ENCODE data around the gene TGFB1.
"Not testable (repeated sequence)": the region's sequence is repeated elsewhere in the genome, so short reads cannot be mapped to it uniquely, and the experiment has no call there.

Gene TGFB1

DNA sequence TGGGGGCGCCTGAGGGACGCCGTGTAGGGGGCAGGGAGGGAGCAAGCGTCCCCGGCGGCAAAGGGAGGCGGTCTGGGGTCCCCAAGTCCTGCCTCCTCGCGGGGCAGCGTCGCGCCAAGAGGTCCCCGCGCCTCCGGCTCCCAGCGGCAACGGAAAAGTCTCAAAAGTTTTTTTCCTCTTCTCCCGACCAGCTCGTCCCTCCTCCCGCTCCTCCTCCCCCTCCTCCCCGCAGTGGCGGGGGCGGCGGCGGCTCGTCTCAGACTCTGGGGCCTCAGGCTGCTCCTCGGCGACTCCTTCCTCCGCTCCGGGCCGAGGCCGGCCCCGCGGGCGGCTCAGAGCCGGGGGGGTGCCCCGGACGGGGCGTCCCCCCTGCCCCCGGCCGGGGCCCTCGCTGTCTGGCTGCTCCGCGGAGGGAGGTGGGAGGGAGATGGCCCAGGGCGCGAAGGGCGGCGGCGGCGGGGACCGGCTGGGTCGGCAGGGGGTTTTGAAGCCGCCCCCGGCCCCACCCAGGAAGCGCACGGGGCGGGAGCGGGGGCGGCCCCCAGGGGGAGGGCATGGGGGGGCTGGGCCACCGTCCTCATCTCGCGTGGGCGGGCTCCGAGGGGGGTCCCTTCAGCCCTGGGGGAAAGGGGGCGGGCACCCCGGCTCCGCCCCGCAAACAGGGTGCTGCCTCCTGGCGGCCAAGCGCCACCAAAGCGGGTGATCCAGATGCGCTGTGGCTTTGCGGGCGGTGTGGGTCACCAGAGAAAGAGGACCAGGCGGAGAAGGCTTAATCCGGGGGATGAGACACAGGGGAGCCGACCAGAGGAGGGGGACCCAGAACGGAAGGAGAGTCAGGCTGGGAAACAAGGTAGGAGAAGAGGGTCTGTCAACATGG is at the start of gene TGFB1:
TGFB1 (minus strand) TSS at position 457 of the 877 bp plus-strand sequence. CDS start 878 bp downstream, outside the sequence.
- DNase-seq: no peak

GRCh38 chr19:41402010-41402409 is 48.3 kb upstream of the TGFB1 start:
- no peak for DNase-seq

DNA sequence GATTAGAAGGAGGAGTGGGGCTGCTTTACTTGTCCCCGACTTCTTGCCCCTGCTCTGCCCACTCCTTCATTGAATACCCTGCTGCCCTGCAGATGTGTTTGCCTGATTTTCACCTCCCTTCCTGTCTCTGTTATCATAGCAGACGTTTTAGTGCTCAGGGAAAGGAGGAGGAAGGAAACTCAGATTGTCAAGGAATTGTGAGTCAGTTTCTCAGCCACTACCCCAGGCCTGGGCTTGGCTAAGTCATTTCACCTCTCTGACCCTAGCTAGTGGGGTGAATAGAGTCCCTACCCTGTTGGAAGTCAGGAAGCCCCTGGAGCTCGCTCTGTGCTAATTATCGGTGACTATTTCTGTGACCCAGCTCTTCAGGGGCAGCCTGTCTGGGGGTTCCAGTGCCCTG is 47.8 kb upstream of the TGFB1 start:
- DNase-seq: no peak

- DNase-seq: no peak
These were observed 45.8 kb upstream of the TGFB1 start for GRCh38 chr19:41399525-41399924.

DNA sequence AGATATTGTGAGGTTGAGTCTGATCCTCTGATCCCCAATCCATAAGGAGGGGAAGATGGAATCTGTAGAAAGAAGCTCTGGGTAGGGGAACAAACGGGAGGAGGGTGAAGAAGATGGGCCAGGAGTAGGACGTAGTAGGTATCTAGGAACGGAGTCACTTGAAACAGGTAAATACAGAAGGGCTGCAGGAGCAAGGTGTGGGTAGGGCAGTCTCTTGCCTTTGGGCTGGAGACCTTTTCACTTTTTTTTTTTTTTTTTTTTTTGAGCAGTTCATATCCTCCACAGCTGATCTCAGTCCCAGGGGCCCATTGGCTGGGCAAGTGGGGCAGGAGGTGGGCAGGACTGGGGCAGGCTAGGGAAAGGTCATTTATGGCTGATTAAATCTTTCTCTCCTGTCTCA is 45.4 kb upstream of the TGFB1 start:
- no peak for DNase-seq

DNA sequence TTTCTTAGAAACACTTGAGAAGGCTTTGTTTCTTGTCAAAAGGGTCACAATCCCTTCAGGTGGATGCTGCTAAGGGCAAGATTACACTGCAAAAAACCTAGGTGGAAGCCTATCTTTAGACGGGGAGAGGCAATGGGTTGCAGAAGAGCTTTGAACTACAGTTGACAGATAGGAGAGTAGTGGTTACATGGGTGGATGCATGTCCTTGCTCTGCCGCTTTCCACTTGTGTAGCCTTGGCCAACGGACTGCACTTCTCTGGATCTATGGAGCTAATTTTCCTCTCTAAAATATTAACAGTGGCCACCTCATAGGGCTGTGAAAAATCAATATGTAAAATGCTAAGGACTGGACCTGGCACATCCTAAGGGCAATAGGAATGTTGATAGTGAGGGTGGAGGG is 44.9 kb upstream of the TGFB1 start:
- no peak for DNase-seq

GRCh38 chr19:41398050-41398418 is 44.3 kb upstream of the TGFB1 start:
- no peak for DNase-seq

DNA sequence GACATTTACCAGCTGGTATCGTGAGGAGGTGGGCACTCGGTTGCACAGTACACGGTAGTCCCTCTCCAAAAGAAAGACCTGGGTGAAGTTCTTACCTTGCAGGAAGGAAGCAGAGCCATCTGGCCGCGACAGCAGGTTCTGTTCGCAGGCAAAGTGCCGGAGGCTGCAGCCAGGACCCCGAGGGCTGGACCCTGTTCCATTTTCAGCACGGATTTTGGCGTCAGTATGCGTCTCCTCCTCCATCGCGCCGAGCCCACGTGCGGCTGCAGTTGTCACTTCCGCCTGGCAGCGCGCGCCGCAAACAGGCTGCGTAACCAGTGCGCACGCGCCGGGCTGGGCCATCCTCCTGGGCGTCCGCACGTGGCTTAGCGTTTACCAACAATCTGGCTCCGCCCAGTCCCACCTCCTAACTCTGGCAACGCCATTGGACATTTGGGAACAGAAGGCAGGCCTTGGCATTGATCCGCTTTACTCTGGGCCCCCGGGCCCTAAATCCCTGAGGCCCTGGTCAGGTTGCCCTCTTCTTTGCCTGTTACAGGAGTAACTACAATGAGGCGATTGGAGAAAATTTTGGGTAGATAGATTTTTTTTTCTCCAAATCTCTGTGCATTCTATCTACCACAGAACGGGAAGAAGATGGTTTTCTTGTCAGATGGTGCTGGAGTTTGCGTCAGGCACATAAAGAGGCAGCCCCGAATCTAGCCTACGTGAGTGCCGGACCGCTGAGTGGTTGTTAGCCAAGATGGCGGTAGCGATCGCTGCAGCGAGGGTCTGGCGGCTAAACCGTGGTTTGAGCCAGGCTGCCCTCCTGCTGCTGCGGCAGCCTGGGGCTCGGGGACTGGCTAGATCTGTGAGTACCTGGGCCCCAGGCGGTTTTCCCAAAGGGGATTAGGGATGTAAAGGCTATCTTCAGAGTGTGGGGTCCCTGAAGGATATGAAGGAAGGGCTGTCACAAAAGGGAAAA is 43.6 kb upstream of the TGFB1 start, which contains the start of the genes BCKDHA and EXOSC5:
BCKDHA (plus strand) TSS at position 733 of the 964 bp plus-strand sequence; CDS start at position 743, 10 bp downstream.
EXOSC5 (minus strand) TSS at position 274 of the 964 bp plus-strand sequence; CDS start at position 243, 31 bp downstream.
- DNase-seq: peak; percentile 97

DNA sequence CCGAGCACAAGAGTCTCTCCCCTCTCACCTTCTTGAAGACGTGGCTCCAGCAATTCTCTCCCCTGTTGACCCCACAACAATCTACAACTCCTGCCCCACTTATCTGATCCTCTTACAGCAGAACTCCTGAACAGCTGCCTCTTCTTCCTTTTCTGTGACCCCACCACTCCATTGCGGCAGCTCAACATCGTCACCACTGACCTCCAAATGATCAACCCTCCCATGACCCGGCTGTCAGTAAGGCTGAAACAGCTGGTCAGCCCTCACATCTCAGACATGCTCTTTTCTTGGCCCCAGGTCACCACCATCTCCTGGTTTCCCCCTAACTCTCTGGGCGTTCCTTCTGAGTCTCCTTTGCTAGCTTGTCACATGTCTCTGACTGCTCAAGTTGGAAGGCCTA is 41.6 kb upstream of the TGFB1 start:
- DNase-seq: no peak

DNA sequence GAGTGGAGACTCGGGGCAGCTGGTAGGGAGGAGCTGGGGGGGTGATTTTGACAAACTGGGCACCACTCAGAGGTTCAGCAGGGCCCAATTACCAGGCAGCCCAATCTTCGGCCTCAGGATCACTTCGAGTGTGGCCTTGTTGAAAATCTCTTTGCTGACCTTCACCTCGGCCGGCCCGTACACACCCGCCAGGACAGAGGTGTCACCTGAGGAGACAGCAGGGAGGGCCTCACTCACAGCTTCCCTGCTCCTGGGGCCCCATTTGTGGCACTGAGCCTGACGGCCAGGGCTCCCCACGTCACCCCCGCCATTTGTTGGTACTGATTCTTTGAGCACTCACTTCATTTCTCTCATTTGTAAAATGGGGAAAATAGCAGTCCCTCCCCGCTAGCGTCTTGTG is 39.1 kb upstream of the TGFB1 start:
- DNase-seq: no peak

DNA sequence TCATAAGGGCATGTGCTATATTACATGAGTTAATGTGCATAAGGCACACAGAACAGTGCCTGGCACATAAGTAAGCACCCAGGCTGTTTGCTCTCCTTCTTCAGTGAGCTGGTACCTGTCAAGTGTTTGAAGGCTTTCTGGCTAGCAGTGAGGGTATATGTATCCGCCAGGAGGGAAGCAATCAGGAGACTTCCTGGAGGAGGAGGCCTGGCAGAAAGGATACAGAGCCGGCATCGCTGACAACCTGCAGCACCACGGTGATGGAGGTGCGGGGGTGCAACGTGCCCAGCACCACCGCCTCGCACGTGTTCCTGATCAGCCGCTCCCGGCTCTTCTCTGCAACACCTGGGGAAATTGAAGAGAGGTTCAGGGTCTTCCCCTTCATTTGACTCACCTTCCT is 37.9 kb upstream of the TGFB1 start:
- no peak for DNase-seq

DNA sequence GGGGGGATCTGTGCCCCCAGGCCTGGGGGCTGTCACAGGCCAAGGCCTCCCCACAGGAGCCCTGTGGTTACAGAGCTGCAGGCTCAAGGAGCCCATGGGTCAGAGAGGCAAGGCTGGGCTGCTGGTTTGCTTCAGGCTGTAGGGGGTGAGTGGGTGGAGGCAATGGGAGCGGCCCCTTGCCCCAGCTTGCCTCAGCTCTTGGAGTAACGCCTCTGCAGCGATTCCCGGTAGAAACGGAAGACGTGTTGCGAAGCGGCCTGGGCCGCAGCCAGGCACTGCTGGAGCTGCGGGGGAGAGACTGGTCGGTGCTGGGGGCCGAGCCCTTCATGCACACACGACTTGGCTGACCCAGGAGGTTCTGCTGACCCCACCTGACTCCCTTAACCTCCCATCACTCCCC is 32.7 kb upstream of the TGFB1 start:
- no peak for DNase-seq

DNA sequence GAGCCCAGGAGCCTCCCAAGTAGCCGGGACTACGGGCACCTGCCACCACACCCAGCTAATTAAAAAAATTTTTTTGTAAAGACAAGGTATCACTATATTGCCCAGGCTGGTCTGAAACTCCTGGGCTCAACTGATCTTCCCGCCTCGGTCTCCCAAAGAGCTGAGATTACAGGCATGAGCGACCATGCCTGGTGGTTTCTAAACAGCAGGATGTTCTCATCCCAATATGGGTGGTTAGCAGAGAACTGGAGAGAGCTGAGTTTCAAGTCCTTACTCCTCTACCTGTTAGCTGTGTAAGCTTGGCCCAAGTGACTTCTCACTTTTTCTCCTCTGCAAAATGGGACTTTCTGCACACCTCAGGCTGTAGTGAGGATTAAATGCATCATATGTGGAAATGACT is 30.6 kb upstream of the TGFB1 start:
- DNase-seq: no peak

DNA sequence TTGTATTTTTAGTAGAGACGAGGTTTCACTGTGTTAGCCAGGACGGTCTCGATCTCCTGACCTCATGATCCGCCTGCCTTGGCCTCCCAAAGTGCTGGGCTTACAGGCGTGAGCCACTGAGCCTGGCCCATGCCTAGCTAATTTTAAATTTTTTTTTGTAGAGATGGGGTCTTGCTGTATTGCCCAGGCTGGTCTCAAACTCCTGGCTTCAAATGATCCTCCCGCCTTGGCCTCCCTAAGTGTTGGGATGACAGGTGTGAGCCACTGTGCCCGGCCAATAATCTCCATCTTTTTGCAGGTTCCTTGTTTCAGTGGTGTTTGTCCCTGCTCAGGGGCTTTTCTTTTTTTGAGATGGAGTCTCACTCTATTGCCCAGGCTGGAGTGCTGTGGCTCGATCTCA is 27.8 kb upstream of the TGFB1 start:
- not testable (repeated sequence) for DNase-seq

GRCh38 chr19:41377977-41378709 is 24.4 kb upstream of the TGFB1 start:
- no peak for DNase-seq

DNA sequence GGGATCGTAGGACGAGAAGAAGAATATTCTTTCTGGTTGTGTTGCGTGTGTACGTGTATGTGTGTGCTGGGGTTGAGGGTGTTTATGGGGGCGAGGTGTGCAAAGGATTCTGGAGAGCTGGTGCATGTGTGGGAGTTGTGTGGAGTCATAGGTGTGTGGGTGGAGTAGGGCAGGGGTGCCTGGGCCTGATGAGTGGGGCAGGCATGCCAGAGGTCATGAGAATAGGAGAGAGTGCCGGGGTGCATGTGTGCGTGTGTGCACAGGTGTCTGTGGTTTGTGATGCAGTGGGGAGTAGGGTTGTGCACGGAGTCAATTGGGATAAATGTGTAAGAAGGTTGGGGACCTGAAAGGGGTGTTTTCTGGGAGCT is 23.3 kb upstream of the TGFB1 start:
- no peak for DNase-seq

GRCh38 chr19:41376241-41376997 is 22.7 kb upstream of the TGFB1 start, which contains the start of gene TMEM91:
TSS of gene TMEM91 (plus strand) at chr19:41376533. CDS start at chr19:41378310, 1,777 bp downstream.
- DNase-seq: no peak

DNA sequence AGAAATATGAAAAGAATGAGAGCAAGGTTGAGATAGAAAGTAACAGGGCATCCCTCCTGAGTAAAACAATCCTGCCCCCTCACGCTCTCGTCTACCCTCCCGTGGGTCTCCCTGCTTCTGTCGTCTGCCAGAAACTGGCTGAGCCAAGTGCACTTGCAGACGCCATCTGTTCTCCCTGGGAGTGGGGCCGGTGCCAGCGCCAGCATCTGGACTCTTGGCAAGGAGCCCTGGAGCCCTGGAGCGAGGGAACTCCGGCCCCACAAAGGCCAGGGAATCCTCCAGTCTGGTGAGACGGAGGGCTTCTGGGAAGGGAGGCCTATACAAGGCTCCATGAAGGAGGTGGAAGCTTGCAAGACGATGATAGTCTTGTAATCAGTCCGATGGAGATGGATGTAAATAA is 20.3 kb upstream of the TGFB1 start:
- DNase-seq: peak; percentile 66

GRCh38 chr19:41372501-41372900 is 18.8 kb upstream of the TGFB1 start:
- DNase-seq: no peak

DNA sequence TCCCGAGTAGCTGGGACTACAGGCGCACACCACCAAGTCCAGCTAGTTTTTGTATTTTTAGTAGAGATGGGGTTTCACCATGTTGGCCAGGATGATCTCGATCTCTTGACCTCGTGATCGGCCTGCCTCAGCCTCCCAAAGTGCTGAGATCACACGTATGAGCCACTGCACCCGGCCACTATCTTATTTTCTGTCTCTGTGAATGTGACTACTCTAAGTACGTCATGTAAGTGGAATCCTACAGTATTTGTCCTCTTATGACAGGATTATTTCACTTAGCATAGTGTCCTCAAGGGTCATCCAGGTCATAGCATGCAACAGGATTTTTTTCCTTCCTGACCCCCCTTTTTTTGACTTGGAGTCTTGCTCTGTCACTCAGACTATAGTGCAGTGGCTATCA is 17.8 kb upstream of the TGFB1 start:
- no peak for DNase-seq

GRCh38 chr19:41371119-41371518 is 17.4 kb upstream of the TGFB1 start:
- not testable (repeated sequence) for DNase-seq

DNA sequence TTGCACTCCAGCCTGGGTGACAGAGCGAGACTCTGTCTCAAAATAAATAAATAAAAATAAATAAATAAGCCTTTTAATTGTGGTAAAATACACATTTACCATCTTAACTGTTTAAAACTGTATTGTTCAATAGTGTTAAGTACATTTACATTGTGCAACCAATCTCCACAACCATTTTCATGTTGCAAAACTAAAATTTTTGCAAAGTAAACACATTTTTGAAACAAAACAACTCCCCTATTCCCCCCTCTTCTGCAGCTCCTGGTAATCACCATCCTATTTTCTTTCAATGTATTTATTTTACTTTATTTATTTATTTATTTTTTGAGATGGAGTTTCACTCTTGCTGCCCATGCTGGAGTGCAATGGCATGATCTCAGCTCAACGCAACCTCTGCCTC is 16.0 kb upstream of the TGFB1 start:
- DNase-seq: no peak

Measured in NCI-H2081 treated with DMSO at 0.1 percent for 48 hours (cell line).